HG02798 (cell line): Measurements from ENCODE around the gene VAT1L.
A peak's percentile ranks its signal among the peaks of the same experiment; 100 is the strongest.

Source experiments
- ATAC-seq: cut with Tn5 transposase; IDR thresholded peaks from one replicate; pipeline ENCODE4 v1.9.1; 2021; ENCODE audit warnings: mild to moderate bottlenecking; ENCODE audit not compliant: unreplicated experiment, poor library complexity

Gene VAT1L

DNA sequence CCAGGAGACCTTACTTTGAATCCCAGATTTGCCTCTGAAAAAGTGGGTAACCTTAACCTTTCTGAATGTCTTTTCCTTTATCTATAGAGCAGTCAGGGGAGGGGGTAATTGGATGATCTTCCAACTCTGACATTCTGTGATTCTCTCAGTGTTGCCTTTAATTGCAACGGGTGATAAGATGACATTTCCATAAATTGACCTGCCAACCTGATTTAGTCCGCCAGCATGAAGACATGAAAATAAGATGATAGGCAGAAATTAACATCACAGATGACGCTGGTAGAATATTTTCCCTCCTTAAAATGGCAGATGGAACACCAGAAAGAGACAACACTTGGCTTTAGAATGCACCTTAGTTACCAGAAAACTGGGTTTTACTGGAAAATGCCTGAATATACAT is 72.6 kb downstream of the VAT1L start:
- ATAC-seq, result no peak

DNA sequence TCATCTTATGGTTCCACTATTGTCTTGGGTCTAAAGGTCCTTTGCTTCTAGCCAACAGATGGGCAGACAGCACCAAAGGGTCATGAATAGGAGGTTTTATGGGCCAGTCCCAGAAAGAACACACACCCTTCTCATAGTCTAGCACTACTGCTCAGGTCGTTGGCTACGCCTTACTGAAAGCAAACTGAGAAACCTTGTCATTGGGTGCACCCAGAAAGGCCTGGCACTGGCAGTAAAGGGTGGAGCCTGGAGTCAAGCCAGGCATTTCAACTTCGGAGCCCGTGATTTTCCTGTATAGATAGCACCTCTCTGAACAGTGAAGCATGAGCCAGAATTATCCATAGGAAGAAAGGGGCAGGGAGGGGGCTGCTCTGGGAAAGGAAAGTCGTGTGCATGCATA is 74.9 kb downstream of the VAT1L start:
- no peak for ATAC-seq

DNA sequence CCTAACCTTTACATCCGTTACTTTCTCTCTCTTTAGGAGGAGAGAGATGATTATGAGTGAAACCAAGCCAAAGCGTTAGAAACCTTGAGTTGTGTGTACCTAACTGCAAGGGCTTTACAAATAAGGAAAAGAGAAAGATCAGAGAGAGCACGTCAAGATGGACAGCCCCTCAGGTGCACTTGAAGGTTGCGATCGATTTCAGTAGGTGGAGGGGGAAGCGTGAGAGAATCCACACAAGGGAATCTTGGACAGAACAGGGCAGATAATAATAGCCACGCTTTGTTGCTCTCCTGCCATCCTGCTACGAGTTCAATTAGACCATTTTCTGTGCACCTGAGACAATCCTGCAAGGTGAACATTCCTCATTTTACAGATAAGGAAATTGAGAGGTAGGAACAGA is 78.4 kb downstream of the VAT1L start:
- ATAC-seq, result no peak

DNA sequence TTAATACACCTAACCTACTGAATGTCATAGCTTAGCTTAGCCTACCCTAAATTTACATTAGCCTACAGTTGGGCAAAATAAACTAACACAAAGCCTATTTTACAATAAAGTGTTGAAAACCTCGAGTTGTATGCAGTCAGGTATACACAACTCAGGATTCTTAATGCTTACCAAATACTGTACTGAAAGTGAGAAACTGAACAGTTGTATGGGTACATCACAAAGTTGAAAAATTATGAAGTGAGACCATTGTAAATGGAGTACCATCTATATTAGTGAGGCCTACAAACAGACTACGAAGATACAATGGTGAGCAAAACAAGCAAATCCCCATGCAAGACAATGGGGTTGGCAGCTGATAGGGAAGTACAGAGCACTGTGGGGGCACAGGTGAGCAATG is 79.7 kb downstream of the VAT1L start:
- peak; percentile 17 for ATAC-seq

DNA sequence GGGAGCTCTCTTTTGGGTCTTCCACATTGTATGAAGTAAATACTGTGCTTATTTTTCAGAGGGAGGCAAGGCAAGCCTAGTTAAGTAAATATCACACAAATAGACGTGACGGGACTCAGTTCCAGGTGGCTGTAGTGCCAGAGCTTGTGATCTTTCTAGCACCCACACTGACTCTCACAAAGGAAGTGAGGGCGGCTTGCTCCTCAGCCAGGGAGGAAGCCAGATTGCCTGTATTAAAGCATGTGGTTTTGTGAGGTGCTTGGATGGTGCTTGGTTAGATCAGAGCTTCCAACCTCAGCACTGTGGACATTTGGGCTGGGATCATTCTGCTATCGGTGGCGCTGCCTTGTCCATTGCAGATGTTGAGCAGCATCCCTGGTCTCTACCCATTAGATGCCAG is 80.1 kb downstream of the VAT1L start:
- ATAC-seq, result peak; percentile 87

DNA sequence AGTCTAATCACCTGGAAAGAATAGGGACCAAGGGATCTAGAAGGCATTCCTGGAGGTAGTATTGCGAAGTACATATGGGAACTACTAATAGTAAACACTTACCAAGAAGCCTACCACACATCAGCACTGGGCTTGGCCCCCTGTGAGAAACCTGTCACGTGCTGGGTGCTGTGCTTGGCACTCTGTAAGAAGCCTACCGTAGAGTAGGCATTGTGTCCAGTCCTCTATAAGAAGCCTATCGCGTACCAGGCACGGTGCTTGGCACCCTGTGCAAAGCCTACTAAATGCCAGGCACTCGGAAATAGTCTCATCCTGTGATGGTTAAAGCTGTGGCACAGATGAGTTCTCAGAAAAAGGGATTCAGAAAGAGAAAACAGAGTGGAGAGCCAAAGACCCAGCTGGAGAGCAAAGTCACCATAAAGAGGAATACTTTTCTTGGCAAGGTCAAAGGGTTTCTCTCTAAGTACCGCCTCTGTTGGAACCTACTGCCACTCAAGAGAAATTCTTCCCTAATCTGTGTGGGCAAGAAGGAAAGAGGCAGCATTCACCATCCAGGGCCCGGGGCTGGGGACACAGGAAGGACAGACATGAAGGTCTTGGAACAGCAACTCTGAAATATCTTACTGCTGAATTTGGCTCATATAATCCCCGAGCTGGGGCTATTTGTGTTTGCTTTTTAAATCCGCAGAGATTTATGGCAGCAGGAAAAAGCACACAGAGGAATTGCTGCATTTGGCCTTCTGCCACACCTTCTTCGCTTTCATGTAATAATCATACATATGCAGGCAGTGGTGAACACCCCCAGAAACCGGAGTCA is 81.8 kb downstream of the VAT1L start:
- ATAC-seq, result no peak

DNA sequence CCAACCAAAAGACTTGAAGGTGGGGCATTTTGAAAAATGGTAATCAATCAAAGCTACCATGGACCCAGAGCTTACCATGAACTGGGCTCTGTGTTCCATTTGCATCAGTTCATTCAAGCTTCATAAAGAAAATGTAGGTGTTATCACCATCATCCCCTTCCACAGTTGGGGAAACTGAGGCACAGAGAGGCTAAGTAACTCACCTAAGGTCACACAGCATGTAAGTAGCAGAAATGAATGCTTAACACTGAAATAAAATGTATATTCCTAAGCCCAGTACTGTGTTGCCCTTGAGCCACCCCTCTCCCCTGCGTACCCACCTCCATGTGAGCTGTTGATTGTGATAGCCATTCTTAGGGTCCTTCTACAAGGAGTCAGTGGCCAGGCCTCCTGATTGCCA is 83.6 kb downstream of the VAT1L start:
- ATAC-seq, result no peak

DNA sequence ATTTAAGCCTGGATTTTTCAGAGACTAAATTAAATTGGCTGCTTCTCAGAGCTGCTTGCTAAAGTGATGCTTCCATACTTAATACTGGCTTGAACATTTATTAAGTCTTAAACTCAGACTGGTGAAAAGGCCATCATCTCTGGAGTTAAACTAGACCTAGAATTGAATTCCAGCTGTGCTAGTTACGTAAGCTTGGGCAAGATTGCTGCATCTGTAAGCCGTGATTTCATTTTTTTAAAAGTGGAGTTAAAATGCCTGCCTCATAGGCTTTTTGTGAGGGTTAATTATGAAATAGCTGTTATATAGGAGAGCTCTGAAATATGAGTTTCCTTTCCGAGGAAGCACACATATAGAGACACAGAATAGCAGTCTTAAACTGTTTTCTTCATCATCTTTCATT is 84.7 kb downstream of the VAT1L start:
- no peak for ATAC-seq

DNA sequence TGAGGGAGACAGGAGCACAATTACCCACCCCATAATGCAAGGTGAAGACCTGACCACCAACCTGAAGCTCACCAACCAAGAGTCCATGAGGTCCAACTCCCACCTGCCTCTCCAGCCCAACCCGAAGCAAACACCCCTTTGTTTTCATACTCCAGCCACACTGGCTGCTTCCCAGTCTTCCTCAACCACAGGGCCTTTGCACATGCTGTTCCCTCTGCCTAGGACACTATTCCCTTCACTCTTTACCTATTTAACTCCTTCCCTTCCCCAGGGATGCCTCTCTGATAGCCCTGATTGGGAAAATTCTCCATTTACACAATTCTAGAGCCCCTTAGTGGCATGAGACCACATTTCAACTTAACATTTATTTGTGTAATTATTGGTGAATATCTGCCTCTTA is 86.0 kb downstream of the VAT1L start:
- ATAC-seq, result no peak

DNA sequence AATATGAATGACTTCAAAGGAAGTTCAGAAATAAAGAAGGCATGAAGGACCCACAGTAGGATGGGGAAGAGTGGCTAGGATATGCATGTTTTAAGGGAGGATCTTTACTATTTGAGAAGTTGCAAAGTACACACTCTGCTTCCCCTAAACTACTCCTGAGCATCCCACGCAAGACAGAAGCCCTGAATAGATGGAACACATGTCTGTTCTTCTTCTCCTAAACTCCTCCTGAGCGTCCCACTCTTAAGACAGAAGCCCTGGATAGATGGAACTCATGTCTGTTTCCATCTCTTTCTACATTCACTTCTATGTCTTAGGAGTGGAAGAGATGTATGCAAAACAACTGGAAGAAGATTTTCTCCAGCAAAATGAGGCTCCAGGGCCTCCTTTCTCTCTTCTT is 88.4 kb downstream of the VAT1L start:
- no peak for ATAC-seq

DNA sequence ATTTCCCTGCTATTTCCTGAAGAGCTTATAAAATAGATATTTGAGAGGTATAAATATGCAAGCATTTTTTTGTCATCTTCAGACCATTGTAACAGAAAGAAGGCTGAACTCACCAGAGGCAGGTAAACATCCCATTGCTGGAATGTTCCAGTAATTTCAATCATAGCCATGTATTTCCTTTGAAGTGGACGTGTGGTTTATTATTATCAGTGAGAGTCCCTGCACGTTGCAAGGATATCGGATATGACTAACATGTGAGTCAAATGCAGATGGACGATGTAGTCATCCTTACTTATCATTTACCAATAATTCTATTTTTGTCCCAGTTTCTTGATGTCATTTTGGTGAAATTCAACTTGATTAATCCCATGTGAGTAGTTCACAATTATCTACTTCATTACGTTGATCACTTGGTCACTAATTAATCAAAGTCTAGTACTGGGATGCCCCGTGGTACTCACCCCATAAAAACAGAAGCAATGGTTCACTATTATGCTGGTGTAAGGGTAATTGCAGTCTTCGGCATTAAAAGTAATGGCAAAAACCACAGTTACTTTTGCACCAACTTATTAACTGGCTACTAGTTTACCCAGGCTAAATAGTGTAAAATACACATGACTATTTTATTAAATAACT is 89.5 kb downstream of the VAT1L start:
- no peak for ATAC-seq

DNA sequence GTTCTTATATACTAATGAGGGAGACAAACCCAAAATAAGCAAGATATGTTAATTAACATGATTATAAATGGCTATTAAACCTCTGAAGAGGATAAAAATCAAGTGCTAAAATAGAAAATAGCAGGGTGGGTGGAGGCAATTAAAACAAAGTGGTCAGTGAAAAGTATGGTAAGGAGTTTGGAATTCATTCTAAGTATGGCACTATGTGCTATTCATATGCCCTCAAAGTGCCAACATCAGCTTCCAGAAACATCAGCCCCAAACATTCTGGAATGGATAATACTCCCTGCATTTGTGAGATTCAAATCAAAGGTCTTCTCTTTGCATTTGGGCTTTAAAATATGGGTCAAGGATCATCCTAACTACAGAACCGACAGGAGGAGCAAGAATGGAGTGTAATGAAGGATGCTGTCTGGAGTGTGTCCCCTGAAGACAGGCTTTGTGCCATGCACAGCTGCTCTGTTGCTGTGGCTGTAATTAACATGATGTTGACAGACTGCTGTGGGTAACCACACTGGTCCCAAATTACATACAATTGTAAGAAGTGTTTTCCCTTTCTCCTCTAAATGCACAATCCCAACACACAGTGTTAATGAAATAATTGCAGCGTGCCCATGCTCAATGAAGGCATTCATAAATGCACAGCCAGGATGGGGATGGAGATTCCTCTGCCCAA is 93.1 kb downstream of the VAT1L start:
- ATAC-seq, result no peak

DNA sequence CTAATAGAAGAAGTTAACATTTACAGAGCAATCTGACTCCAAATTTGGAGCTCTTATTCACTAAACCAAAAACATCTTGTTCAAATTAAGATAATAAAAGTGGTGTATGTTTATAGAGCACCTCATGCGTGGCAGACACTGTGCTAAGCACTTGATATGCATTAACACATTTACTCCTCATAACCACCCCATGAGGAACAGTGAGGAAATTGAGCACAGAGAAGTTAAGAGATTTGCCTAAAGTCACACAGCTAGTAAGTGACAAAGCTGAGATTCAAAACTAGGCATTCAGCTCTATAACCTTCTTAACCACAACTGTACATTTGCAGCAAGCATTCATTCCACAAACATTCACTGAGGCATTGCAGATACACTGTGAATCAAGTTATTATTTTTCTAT is 94.0 kb downstream of the VAT1L start:
- no peak for ATAC-seq

DNA sequence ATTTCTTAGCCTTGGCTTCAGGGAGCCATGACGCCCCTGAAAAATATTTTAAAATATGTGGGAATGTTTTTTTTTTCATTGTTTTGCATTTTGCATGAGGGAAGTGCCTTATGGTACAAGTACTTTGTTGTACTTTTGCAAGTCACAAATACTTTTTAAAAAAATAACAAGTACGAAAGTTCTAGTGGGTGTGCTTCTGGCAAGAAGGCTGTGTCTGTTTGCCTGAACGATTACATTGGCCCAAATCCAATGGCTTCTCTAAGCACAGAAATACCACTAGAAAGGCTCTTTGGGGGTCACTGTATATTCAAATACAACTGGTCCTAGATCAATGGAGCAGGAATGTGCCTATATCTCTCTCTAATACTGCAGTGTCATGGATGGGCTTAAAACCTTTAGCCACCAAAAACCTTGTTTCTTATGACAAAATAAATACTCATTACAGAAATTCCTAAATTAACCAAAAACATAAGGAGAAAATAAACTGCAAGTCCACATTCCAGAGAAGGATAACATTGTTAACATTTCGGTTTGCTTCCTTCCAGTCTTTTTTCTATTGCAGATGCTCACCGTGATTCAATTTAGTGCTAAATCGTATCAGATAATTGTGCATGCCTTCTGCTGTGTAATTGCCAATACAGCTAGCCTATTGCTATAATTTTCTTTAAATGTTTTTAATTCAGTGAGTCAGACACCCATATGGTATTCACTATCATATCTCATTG is 97.4 kb downstream of the VAT1L start:
- no peak for ATAC-seq

DNA sequence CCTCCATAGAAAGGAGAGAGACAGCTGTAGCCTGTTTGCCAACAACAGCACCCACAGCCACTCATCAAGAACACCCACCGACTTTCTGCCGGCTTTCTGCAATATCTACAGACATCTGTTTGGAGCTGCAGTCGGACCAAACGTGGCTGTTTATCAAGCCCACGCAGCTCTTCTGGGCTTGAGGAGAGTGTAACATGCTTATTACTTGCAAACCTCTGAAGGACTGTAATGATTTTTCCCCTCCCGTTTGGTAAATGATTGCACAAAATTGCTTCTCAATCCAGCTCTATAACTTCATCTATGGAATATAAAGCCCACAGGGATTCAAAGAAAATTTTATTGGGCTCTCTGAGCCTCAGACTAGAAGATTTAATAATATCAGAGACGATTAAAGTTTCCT is 100.5 kb downstream of the VAT1L start:
- no peak for ATAC-seq

DNA sequence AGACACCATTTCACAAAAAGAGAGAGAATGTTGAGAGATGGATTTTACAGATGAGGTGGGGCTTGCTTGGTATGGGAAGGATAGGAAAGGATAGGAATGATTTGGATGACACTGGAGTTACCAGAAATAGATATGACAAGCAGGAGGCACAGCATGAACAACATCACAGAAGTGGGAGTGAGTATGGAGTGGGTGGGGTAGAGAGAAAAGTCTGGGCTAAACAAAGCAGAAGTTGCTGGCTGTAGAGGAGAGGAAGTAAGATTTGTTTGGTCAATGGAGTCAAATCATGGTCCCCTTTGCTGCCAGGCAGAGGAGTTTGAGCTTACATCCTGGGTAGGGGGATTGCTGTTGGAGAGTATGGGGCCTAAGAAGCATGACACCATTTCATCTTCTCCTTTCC is 101.7 kb downstream of the VAT1L start:
- no peak for ATAC-seq

DNA sequence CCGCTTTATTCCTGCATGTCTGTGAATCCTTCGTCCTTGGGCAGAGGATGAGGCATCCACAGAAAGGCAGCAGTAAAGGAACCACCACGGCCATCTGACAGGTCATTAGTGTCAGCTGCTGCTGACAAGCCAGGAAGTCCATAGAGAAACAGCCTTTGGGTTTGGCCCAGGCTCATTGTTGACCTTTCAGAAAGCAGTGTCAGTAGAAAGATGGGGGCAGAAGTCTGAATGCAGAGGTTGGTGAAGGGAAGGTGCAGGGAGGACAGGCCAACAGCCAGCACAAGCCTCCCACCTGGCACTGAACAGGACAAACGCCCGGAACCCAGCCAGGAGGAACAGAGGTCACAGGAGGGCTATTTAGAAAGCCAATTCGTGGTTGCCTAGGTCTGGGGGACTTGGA is 105.8 kb downstream of the VAT1L start:
- ATAC-seq, result no peak

DNA sequence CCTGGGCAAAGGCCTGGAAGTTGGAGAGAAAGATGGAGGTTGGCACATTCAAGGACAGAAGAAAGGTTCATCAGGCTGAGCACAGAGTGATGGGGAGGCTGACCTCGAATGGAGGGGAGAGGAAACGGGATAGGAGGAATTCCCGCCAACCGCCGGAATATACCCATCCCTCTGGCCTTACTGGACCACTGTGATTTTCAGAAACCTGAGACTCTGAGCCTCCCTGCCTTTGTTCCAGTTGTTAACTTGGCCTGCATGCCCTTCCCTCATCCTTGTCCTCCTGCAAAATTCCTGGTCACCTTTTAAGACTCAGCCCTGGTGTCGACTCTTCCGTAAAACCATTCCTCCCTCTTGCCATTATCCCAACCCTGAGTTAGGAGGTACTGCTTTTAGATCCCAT is 107.6 kb downstream of the VAT1L start:
- ATAC-seq, result no peak

DNA sequence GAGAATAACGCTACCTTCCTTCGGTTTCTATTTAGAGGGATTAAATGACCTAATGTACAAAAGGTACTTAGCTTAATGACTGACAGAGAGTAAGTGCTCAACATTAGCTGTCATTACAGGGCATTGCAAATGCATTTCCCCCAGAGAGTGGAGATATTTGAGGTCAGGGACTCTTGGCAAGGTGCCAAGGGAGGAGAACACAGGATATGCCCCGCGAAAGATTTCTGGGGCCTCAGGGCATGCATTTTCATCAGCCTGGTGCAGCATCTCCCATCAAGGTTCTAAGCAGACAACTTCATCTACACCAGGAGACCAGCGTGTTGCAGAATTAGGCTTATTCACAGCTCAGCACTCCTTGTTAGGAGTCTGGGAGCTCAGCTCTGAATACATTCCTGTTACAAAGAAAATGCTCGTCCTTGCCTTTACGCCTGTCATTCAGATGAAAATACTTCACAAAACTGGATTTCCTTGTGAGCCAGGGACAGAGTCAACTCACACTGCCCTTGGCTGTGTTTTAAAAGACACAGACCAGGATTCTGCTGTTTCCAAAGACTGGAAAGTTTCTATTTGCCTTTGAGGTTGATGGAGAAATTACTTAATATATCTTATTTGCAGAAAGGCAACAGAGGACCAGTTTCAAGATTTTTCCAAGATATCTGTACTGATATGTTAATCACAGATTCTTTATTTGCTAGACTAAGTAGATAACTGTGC is 108.2 kb downstream of the VAT1L start:
- ATAC-seq, result no peak

DNA sequence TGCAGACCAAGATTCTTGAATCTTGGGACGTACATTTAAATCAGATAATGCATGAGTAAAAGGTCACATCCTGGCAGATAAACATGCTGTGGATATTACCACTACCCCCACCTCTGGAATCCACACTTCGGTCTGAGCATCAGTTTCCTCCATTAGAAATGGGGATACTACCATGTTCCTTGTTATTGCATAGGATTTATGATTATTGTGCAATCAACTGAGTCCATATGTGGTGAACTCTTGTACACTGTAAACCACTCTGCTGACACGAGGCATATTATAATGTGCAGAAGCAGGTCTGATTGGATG is 108.7 kb downstream of the VAT1L start:
- no peak for ATAC-seq
